Measurements from ENCODE around the gene SMYD5. TPM values are rescaled to one million over a fixed set of nuclear protein-coding genes. Genes with fewer than 3 reads are reported as not detected.
A peak's percentile ranks its signal among the peaks of the same experiment; 100 is the strongest.

The SMYD5 gene
- total RNA-seq, 1 donor from 2014 or later: 17.0 TPM

DNA sequence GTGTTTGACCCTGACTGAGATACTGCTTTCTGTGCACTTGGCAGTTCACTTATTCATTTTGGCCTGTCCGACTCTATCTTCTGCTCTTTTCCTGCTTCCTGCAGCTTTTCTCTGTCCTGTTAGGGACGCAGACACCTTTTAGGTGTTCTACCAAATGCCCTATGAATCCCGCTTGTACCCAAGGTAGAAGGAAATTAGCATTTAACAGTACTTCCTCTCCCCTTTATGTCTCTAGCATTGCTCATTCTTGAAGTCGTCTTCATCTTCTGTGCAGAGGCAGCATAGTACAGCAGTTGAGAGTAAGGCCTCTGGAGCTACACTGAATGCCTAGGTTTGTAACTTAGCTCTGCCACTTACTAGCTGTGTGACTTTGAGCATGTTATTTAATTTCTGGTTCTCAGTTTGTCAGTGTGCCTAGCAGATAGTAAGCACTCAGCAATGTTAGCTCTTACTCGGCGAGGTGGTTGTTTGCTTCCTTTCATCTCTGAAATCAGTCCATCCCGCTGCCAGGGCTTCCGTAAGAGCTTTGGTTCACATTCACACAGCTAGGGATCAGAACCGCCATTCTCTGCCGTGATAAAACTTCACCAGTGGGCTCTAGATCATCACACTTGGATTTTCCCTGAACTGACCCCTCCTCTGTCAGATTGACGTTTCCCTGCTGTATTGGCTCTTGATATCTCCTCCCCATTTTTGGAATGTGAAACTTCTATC is 21.4 kb downstream of the SMYD5 start:
- TF ChIP-seq, protein P1, sequence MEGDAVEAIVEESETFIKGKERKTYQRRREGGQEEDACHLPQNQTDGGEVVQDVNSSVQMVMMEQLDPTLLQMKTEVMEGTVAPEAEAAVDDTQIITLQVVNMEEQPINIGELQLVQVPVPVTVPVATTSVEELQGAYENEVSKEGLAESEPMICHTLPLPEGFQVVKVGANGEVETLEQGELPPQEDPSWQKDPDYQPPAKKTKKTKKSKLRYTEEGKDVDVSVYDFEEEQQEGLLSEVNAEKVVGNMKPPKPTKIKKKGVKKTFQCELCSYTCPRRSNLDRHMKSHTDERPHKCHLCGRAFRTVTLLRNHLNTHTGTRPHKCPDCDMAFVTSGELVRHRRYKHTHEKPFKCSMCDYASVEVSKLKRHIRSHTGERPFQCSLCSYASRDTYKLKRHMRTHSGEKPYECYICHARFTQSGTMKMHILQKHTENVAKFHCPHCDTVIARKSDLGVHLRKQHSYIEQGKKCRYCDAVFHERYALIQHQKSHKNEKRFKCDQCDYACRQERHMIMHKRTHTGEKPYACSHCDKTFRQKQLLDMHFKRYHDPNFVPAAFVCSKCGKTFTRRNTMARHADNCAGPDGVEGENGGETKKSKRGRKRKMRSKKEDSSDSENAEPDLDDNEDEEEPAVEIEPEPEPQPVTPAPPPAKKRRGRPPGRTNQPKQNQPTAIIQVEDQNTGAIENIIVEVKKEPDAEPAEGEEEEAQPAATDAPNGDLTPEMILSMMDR (IDR thresholded peaks at IDR 0.05; ENCODE audit: partially characterized antibody, unreplicated experiment): no peak
- Mint-ChIP-seq H3K4me3 (ENCODE audit: unreplicated experiment) (peak overlapping the region; percentile 98), H3K4me1 (ENCODE audit: low read depth, unreplicated experiment) (peaks cover 16% of the 10 kb centered on the region), H3K36me3 (ENCODE audit: unreplicated experiment) (no peaks in the 10 kb centered on the region), H3K9me3 (ENCODE audit: unreplicated experiment) (peaks cover 2% of the 10 kb centered on the region), H3K27me3 (ENCODE audit: unreplicated experiment) (peaks cover 12% of the 10 kb centered on the region), H3K27ac (ENCODE audit: unreplicated experiment) (peak overlapping the region; percentile 94)
- no peak for DNase-seq

DNA sequence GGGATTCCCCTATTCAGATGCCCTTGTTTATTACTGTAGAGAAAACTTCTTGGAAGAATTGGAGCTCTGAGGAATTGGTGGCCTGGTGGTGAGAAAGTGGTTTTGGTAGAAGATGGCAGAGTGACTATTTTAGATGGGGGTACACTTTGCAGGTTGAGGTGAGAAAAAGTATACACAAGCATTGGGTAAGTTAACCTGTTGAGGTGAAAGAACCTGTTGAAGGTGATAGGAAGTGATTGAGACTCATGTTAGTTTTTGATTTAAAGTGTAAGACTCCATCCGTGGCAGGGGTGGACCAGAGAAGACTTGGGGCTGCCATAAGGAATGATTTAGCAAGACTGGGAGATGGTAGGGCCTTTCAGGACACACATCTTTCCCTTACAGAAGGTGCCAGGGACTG is 23.1 kb downstream of the SMYD5 start:
- DNase-seq: no peak
- H3K4me3 Mint-ChIP-seq (ENCODE audit: unreplicated experiment): peak overlapping the region; percentile 10
- H3K9me3 Mint-ChIP-seq (ENCODE audit: unreplicated experiment): peaks cover 2% of the 10 kb centered on the region
- H3K36me3 Mint-ChIP-seq (ENCODE audit: unreplicated experiment): no peaks in the 10 kb centered on the region
- H3K27me3 Mint-ChIP-seq (ENCODE audit: unreplicated experiment): peaks cover 12% of the 10 kb centered on the region
- TF ChIP-seq, protein P1 (IDR thresholded peaks at IDR 0.05; ENCODE audit: partially characterized antibody, unreplicated experiment): no peak
- H3K4me1 Mint-ChIP-seq (ENCODE audit: low read depth, unreplicated experiment): peaks cover 16% of the 10 kb centered on the region
- peak overlapping the region; percentile 0 for H3K27ac Mint-ChIP-seq (ENCODE audit: unreplicated experiment)

DNA sequence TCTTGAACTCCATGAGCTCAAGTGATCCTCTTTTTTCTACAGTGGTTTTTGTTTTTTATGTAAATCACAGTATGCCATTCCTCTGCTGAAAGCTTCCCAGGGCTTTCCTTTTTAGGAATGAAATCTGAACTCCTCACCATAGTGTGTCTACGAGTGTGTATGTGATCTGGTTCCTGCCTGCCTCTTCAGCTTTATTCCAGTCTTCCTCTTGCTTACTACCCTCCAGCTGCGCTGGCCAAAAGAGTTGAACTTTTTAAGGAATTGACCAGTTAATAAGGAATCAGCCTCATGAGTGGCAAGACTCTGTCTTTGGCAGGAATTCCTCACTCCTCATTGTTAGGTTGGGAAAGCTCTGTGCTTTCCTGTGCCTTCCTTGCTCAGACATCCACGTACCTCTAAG is 24.1 kb downstream of the SMYD5 start:
- Mint-ChIP-seq H3K4me3 (ENCODE audit: unreplicated experiment) (no peak overlapping the region), H3K4me1 (ENCODE audit: low read depth, unreplicated experiment) (peaks cover 12% of the 10 kb centered on the region), H3K36me3 (ENCODE audit: unreplicated experiment) (no peaks in the 10 kb centered on the region), H3K9me3 (ENCODE audit: unreplicated experiment) (peaks cover 2% of the 10 kb centered on the region), H3K27me3 (ENCODE audit: unreplicated experiment) (peaks cover 7% of the 10 kb centered on the region), H3K27ac (ENCODE audit: unreplicated experiment) (no peak overlapping the region)
- no peak for DNase-seq
- TF ChIP-seq, protein P1 (IDR thresholded peaks at IDR 0.05; ENCODE audit: partially characterized antibody, unreplicated experiment): no peak

DNA sequence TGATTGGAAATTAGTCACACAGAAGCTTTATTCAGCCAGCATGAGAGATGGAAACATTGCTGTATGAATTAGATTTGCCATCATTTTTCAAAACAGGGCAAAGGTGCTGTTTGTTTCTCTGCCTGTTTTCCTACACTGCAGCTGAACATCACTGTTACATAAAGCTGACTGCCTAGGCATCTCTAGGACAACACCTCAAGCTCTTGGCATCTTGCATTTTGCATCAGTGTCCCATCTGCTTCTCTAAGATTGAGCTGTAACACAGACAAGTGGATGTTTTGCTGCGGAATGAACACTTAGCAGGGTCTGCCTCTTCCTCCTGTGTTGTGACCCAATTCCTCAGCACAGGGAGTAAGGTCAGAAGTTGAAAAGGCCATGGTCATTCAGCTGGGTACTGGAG is 24.9 kb downstream of the SMYD5 start:
- peaks cover 4% of the 10 kb centered on the region for H3K27me3 Mint-ChIP-seq (ENCODE audit: unreplicated experiment)
- H3K27ac Mint-ChIP-seq (ENCODE audit: unreplicated experiment): no peak overlapping the region
- no peak for DNase-seq
- no peak overlapping the region for H3K4me3 Mint-ChIP-seq (ENCODE audit: unreplicated experiment)
- H3K36me3 Mint-ChIP-seq (ENCODE audit: unreplicated experiment): no peaks in the 10 kb centered on the region
- TF ChIP-seq, protein P1 (IDR thresholded peaks at IDR 0.05; ENCODE audit: partially characterized antibody, unreplicated experiment): no peak
- H3K9me3 Mint-ChIP-seq (ENCODE audit: unreplicated experiment): no peaks in the 10 kb centered on the region
- peaks cover 12% of the 10 kb centered on the region for H3K4me1 Mint-ChIP-seq (ENCODE audit: low read depth, unreplicated experiment)

DNA sequence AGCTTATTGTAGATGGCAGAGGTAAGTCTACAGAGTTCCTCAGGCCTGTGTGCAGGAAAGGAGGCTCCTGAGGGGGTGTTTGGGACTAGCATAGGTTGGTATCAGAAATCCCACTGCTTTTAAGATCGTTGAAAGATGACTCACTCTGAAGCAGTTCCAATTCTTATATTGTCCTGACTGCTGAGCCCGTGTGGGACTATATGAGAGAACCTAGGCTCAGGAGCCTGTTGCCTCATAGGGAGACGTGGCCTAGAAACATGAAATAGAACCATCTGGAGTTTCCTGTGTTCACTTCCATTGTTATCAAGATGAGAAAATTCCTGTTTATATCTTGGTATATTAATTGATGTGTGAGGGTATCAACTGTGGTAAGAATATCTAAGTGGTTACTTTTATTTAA is 25.7 kb downstream of the SMYD5 start:
- Mint-ChIP-seq H3K4me3 (ENCODE audit: unreplicated experiment) (no peak overlapping the region), H3K27me3 (ENCODE audit: unreplicated experiment) (peaks cover under 1% of the 10 kb centered on the region), H3K9me3 (ENCODE audit: unreplicated experiment) (no peaks in the 10 kb centered on the region), H3K27ac (ENCODE audit: unreplicated experiment) (no peak overlapping the region), H3K4me1 (ENCODE audit: low read depth, unreplicated experiment) (peaks cover 15% of the 10 kb centered on the region), H3K36me3 (ENCODE audit: unreplicated experiment) (no peaks in the 10 kb centered on the region)
- TF ChIP-seq, protein P1 (IDR thresholded peaks at IDR 0.05; ENCODE audit: partially characterized antibody, unreplicated experiment): no peak
- no peak for DNase-seq
